Keratinocyte (primary cell): ENCODE measurements around the gene PLXDC2. TPM values are rescaled to one million over a fixed set of nuclear protein-coding genes. Genes with fewer than 3 reads are reported as not detected.

Experiments used
- DNase-seq: peaks from one replicate; pipeline ENCODE4 v3.0.0-alpha.2; 2011; ENCODE audit warnings: low read depth, missing footprints, low spot score
- FAIRE-seq: peaks from 2 replicates; lab custom pipeline; 2011; peaks lifted over from hg19 to GRCh38; lab: Jason Lieb, UNC
- H2AFZ ChIP-seq: 2 replicates; pipeline ENCODE4 v1.6.0; 2012; ENCODE audit warnings: low read length, control low read depth, inconsistent platforms; ENCODE audit not compliant: control insufficient read depth
- H3K27ac ChIP-seq: 2 replicates; pipeline ENCODE4 v1.5.1; 2011; ENCODE audit warnings: low read length; ENCODE audit not compliant: control insufficient read depth, insufficient read depth
- H3K27me3 ChIP-seq: 3 replicates; pipeline ENCODE4 v1.6.0; 2011; ENCODE audit warnings: low read length; ENCODE audit not compliant: control insufficient read depth, insufficient read depth; ENCODE audit errors: extremely low read depth
- H3K36me3 ChIP-seq, 2 experiments: 2 replicates in 1 of 2; 3 replicates in 1 of 2; pipeline ENCODE4 v1.5.1; 2011; ENCODE audit warnings: low read length in 2 of 2, mild to moderate bottlenecking in 1 of 2; ENCODE audit not compliant: control insufficient read depth in 2 of 2, insufficient read depth in 2 of 2; ENCODE audit errors: extremely low read depth in 1 of 2
- H3K4me1 ChIP-seq: 3 replicates; pipeline ENCODE4 v1.5.1; 2011; ENCODE audit warnings: low read length; ENCODE audit not compliant: control insufficient read depth, insufficient read depth; ENCODE audit errors: extremely low read depth
- H3K4me2 ChIP-seq: 3 replicates; pipeline ENCODE4 v1.6.0; 2011; ENCODE audit warnings: low read depth, low read length; ENCODE audit not compliant: control insufficient read depth, insufficient read depth; ENCODE audit errors: extremely low read depth
- H3K4me3 ChIP-seq, 3 experiments: fragments of 200-600 bp in 1 of 3; sonication (generic) in 1 of 3; 2 replicates in 2 of 3; 3 replicates in 1 of 3; pipeline ENCODE4 v1.5.1; 2011 to 2016; ENCODE audit warnings: low read length in 3 of 3, mild to moderate bottlenecking in 3 of 3, control low read depth in 2 of 3, inconsistent platforms in 1 of 3, low read depth in 1 of 3, mixed read lengths in 1 of 3, mixed run types in 1 of 3, moderate library complexity in 1 of 3; ENCODE audit not compliant: control insufficient read depth in 2 of 3, insufficient read depth in 2 of 3; ENCODE audit errors: extremely low read depth in 1 of 3
- H3K79me2 ChIP-seq: 2 replicates; pipeline ENCODE4 v1.6.0; 2012; ENCODE audit warnings: low read length; ENCODE audit not compliant: control insufficient read depth, insufficient read depth
- H3K9ac ChIP-seq: 3 replicates; pipeline ENCODE4 v1.6.0; 2011; ENCODE audit warnings: low read length; ENCODE audit not compliant: control insufficient read depth, insufficient read depth; ENCODE audit errors: extremely low read depth
- H3K9me1 ChIP-seq: 3 replicates; pipeline ENCODE4 v1.6.0; 2011; ENCODE audit warnings: low read length; ENCODE audit not compliant: control insufficient read depth, insufficient read depth; ENCODE audit errors: extremely low read depth
- H3K9me3 ChIP-seq: 2 replicates; pipeline ENCODE4 v1.5.1; 2012; ENCODE audit warnings: low read depth, low read length; ENCODE audit not compliant: control insufficient read depth
- H4K20me1 ChIP-seq: 3 replicates; pipeline ENCODE4 v1.6.0; 2011; ENCODE audit warnings: low read length; ENCODE audit not compliant: control insufficient read depth, insufficient read depth; ENCODE audit errors: extremely low read depth
- CTCF ChIP-seq, 3 experiments: IDR thresholded peaks in 1 of 3; conservative IDR thresholded peaks in 1 of 3; optimal IDR thresholded peaks in 1 of 3; 2 replicates in 2 of 3; 3 replicates in 1 of 3; pipeline versions ENCODE3 to v1.5.1; 2011; ENCODE audit warnings: low read length in 3 of 3, mild to moderate bottlenecking in 3 of 3, moderate library complexity in 2 of 3, control low read depth in 1 of 3, inconsistent platforms in 1 of 3; ENCODE audit not compliant: insufficient read depth in 2 of 3; ENCODE audit errors: extremely low read depth in 1 of 3
- EZH2 ChIP-seq: IDR thresholded peaks from one replicate; pipeline ENCODE4 v1.6.1; 2012; ENCODE audit warnings: inconsistent platforms, mild to moderate bottlenecking, low read length, moderate library complexity
- dilution Hi-C: fragments of 300-500 bp; cut with MboI; formaldehyde crosslinking; loops from one replicate; pipeline ENCODE4 v1.7.0; 2020; ENCODE audit warnings: low sequenced_read_pairs; ENCODE audit not compliant: extremely low pct_ligation_motif_present
- polyA plus RNA-seq, 5 experiments: library from polyadenylated mRNA; depleted of rRNA in 3 of 5; stranded (reverse) in 3 of 5; stranded (forward) in 1 of 5; unstranded in 1 of 5; fragments of >200 nt; gene quantifications; 1 replicate in 1 of 5; 2 replicates in 3 of 5; 3 replicates in 1 of 5; pipeline versions ENCODE4 v1.2.1 to v1.2.3, GENCODE V29; 2011 to 2012; ENCODE audit warnings: missing spikeins in 2 of 5, low read depth in 1 of 5, low replicate concordance in 1 of 5

The PLXDC2 gene
- polyA plus RNA-seq, 1 donor (not counting 4 experiments of a cell fraction or from before 2014, with no cell fraction given), result 12.9 TPM

GRCh38 chr10:20065814-20066213 is 249.6 kb downstream of the PLXDC2 start:
- Histone ChIP-seq H3K79me2 (no peaks in the 10 kb centered on the region), H3K4me2 (no peak overlapping the region), H3K9me1 (no peaks in the 10 kb centered on the region), H3K4me1 (no peaks in the 10 kb centered on the region), H3K27me3 (no peaks in the 10 kb centered on the region), H3K9me3 (no peaks in the 10 kb centered on the region), H3K36me3 (no peaks in the 10 kb centered on the region), H4K20me1 (no peaks in the 10 kb centered on the region), H3K4me3 (no peak overlapping the region), H3K9ac (no peak overlapping the region), H3K27ac (no peak overlapping the region), H2AFZ (no peak overlapping the region)
- DNase-seq (no peak), FAIRE-seq (no peak)
- dilution Hi-C loops, result no loop called here
- TF ChIP-seq CTCF (optimal IDR thresholded peaks at IDR 0.05 in 1 of 3, IDR thresholded peaks at IDR 0.05 in 1 of 3, conservative IDR thresholded peaks at IDR 0.05 in 1 of 3; ENCODE audit: extremely low read depth in 1 of 3, insufficient read depth in 2 of 3, low read length in 3 of 3) (no peak), EZH2 (no peak)

GRCh38 chr10:20073167-20073566 is 256.9 kb downstream of the PLXDC2 start:
- H3K4me3 ChIP-seq, result no peak overlapping the region
- H3K4me1 ChIP-seq, result no peaks in the 10 kb centered on the region
- H3K9ac ChIP-seq, result no peak overlapping the region
- H3K9me3 ChIP-seq, result no peaks in the 10 kb centered on the region
- DNase-seq (no peak), FAIRE-seq (no peak)
- H4K20me1 ChIP-seq, result no peaks in the 10 kb centered on the region
- TF ChIP-seq CTCF (optimal IDR thresholded peaks at IDR 0.05 in 1 of 3, IDR thresholded peaks at IDR 0.05 in 1 of 3, conservative IDR thresholded peaks at IDR 0.05 in 1 of 3; ENCODE audit: extremely low read depth in 1 of 3, insufficient read depth in 2 of 3, low read length in 3 of 3) (no peak), EZH2 (no peak)
- no peaks in the 10 kb centered on the region for H3K36me3 ChIP-seq
- no peaks in the 10 kb centered on the region for H3K27me3 ChIP-seq
- no peak overlapping the region for H2AFZ ChIP-seq
- H3K9me1 ChIP-seq, result no peaks in the 10 kb centered on the region
- H3K79me2 ChIP-seq, result no peaks in the 10 kb centered on the region
- H3K4me2 ChIP-seq, result no peak overlapping the region
- dilution Hi-C loops, result no loop called here
- H3K27ac ChIP-seq, result no peak overlapping the region
